Neutrophil (primary cell): ENCODE measurements around the gene C8G.

Experiments used
- H3K27ac ChIP-seq: fragments of 200-600 bp; sonication (generic); 2 replicates; pipeline ENCODE4 v1.5.1; 2016; ENCODE audit warnings: mild to moderate bottlenecking, moderate library complexity
- H3K27me3 ChIP-seq: fragments of 200-600 bp; sonication (generic); 2 replicates; pipeline ENCODE4 v1.6.0; 2016; ENCODE audit warnings: mild to moderate bottlenecking
- H3K36me3 ChIP-seq: fragments of 200-600 bp; sonication (generic); 2 replicates; pipeline ENCODE4 v1.5.1; 2017
- H3K4me1 ChIP-seq, 2 experiments: fragments of 200-600 bp in 1 of 2; sonication (generic) in 1 of 2; 1 replicate in 1 of 2; 2 replicates in 1 of 2; pipeline versions ENCODE4 v1.5.1 to v1.6.1; 2013 to 2016; ENCODE audit warnings: low read depth in 1 of 2, low read length in 1 of 2, mild to moderate bottlenecking in 1 of 2, moderate library complexity in 1 of 2; ENCODE audit not compliant: control insufficient read depth in 1 of 2, insufficient read depth in 1 of 2
- H3K4me3 ChIP-seq, 2 experiments: fragments of 200-600 bp in 1 of 2; sonication (generic) in 1 of 2; 1 replicate in 1 of 2; 2 replicates in 1 of 2; pipeline ENCODE4 v1.5.1; 2013 to 2016; ENCODE audit warnings: low read depth in 1 of 2, low read length in 1 of 2, mild to moderate bottlenecking in 1 of 2, moderate library complexity in 1 of 2
- H3K9me3 ChIP-seq: fragments of 200-600 bp; sonication (generic); 2 replicates; pipeline ENCODE4 v1.5.1; 2016
- TF ChIP-seq, protein P1 (sequence below): fragments of 200-600 bp; sonication (generic); IDR thresholded peaks from 2 replicates; pipeline ENCODE4 v1.5.1; 2016; ENCODE audit warnings: antibody characterized with exemption

C8G gene

DNA sequence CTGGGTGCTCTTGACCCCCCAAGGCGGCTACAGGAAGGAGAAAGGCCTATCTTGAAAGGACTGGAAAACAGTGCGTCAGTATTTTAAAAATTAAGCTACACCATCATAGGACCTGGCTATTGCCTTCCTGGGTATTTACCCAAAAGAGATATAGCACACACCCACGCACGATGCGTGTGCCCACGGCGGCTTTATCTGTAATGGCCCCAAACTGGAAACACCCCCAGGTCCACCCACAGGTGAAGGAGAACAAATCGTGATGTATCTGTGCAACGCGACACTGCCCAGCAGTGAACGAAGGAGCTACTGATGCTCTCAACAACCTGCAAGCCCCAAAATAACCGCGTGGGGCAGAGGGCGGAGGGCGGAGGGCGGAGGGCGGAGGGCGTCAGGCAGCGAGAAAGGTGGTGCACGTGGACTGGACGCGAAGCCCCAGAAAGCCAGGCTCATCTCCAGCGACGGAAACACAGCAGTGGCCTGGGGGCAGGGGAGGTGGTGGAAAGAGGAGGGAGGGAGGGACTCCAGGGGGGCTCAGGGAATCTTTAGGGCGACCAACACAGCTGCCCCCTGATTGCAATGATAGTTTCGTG, 19.9 kb downstream of the C8G start:
- H3K27ac ChIP-seq, result no peak overlapping the region
- no peak overlapping the region for H3K4me3 ChIP-seq
- no peaks in the 10 kb centered on the region for H3K9me3 ChIP-seq
- H3K27me3 ChIP-seq, result peaks cover 10% of the 10 kb centered on the region
- H3K36me3 ChIP-seq, result no peaks in the 10 kb centered on the region
- TF ChIP-seq, protein P1, sequence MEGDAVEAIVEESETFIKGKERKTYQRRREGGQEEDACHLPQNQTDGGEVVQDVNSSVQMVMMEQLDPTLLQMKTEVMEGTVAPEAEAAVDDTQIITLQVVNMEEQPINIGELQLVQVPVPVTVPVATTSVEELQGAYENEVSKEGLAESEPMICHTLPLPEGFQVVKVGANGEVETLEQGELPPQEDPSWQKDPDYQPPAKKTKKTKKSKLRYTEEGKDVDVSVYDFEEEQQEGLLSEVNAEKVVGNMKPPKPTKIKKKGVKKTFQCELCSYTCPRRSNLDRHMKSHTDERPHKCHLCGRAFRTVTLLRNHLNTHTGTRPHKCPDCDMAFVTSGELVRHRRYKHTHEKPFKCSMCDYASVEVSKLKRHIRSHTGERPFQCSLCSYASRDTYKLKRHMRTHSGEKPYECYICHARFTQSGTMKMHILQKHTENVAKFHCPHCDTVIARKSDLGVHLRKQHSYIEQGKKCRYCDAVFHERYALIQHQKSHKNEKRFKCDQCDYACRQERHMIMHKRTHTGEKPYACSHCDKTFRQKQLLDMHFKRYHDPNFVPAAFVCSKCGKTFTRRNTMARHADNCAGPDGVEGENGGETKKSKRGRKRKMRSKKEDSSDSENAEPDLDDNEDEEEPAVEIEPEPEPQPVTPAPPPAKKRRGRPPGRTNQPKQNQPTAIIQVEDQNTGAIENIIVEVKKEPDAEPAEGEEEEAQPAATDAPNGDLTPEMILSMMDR, result no peak
- no peaks in the 10 kb centered on the region for H3K4me1 ChIP-seq

DNA sequence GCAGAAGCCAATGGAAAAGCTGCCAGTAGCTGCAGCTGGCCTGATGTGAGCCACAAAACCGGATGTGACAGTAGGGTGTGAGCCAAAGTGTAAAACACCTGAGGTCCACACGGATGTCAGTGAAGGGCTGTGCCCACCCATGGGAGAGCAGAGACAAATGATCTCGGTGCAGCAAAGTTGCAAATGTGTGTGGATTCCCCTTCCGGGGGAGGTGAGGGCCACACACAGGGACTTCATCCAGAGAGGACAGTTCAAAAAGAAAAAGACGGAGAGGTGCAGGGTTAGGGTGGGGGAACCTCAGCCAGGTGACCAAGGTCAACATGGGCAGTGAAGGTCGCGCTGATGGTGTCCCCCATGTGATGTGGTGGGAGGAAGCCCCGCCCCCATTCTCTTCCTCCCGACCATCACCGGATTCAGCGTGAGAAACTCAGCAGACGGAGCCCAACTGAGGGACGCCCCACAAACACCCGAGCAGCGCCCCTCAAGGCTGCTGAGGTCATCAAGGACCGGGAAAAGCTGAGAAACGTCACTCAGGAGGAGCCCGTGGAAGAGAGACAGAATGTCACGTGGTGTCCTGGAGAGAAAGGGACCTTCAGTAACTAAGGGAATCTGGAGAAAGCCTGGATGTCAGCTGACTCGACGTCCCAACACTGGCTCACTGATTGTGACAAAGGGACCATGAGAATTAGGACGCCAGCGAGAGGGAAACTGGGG, 20.9 kb downstream of the C8G start:
- H3K27ac ChIP-seq, result no peak overlapping the region

DNA sequence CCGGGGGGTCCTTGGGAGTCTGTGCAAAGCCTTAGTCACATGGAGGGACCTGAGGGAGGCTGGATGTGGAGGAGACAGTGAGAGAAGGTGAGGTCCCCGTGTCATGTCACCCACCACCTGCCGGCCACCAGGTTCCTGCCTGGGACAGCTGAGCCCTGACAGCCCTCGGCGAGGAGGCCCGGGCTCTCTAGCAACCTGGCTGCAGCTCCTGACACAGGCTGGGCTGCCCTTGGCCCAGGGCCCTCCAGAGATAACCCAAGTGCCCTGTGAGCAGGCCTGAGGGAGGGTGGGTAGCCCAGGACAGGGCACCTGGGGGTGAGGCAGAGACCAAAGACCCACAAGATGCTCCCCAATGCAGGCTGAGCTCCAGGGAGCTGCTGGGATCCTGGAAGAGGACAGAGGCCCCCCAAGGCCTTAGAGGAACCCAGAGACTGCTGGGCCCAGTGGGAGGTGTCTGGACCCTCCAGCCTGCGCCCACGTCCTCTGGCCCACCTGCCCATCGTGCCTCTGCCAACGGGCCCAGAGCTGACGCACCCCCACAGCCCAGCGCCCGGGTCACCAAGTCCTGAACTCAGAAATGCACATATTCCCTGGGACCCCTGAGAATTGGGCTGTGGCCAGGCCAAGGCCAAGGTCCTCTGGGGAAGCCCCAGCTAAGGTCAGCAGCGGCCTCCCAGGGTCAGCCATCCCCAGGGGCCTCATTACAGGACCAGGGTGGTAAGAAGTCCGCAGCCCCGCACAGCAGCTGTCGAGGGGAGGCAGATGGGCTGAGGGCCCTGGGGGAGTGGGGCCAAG, 23.5 kb downstream of the C8G start:
- TF ChIP-seq, protein P1, result no peak
- H3K27me3 ChIP-seq, result peaks cover 15% of the 10 kb centered on the region
- H3K4me3 ChIP-seq, result no peak overlapping the region

More for the DNA sequence above, 20.9 kb downstream of the C8G start:
- Histone ChIP-seq H3K9me3 (no peaks in the 10 kb centered on the region), H3K4me1 (no peaks in the 10 kb centered on the region), H3K27me3 (peaks cover 10% of the 10 kb centered on the region), H3K4me3 (no peak overlapping the region), H3K36me3 (no peaks in the 10 kb centered on the region)
- TF ChIP-seq, protein P1, result no peak

DNA sequence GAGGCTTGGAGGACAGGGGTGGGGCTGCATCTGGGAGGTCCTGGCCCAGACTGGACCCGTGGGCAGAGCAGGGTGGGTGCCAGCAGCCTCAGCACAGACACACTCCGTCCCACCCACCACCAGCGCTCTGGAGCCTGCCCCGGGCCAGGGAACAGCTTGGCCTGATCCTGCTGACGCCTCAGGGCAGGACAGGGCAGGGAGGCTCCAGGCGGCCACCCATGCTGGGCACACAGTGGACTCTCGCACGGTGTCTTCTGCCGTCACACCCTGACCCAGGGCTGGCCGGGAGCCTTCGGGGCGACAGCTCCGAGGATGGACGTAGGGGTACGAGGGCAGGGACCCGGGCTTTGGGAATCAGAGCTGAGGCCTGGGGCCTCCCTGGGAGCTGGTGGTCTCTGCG, 24.1 kb downstream of the C8G start:
- Histone ChIP-seq H3K36me3 (no peaks in the 10 kb centered on the region), H3K27ac (no peak overlapping the region), H3K27me3 (peaks cover 21% of the 10 kb centered on the region), H3K4me3 (no peak overlapping the region), H3K4me1 (no peaks in the 10 kb centered on the region), H3K9me3 (no peaks in the 10 kb centered on the region)
- TF ChIP-seq, protein P1, result no peak

More for the DNA sequence above, 23.5 kb downstream of the C8G start:
- Histone ChIP-seq H3K36me3 (no peaks in the 10 kb centered on the region), H3K4me1 (no peaks in the 10 kb centered on the region), H3K9me3 (no peaks in the 10 kb centered on the region), H3K27ac (no peak overlapping the region)

DNA sequence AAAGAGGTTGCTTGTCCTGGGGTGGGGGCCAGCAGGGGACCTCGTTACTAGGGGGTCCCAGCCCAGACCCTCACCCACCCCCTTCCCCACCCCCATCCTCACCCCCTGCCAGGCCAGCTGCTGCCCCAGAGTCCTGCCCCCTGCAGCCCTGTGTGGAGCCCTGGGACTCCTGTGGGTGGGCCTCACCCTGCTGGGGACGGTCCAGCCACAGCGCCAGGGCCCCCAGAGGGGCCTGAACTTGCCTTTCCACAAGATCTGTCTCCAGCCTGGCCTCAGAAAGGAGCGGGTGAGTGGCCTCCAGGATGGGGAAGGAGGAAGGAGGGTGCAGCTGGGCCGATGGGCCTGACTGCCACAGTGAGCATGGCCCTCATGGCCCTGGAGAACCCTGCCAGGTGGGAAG, 24.7 kb downstream of the C8G start:
- TF ChIP-seq, protein P1, result no peak
- Histone ChIP-seq H3K27me3 (peaks cover 27% of the 10 kb centered on the region), H3K36me3 (no peaks in the 10 kb centered on the region), H3K4me1 (no peaks in the 10 kb centered on the region), H3K9me3 (no peaks in the 10 kb centered on the region), H3K4me3 (no peak overlapping the region), H3K27ac (no peak overlapping the region)
